Measurements from ENCODE around the gene STRADB. TPM values are rescaled to one million over a fixed set of nuclear protein-coding genes. Genes with fewer than 3 reads are reported as not detected.
"Not testable (repeated sequence)": the region's sequence is repeated elsewhere in the genome, so short reads cannot be mapped to it uniquely, and the experiment has no call there.

The STRADB gene
- total and polyA plus RNA-seq, 3 donors from 2014 or later: 29.9 to 33.2 (median 30.5) TPM

DNA sequence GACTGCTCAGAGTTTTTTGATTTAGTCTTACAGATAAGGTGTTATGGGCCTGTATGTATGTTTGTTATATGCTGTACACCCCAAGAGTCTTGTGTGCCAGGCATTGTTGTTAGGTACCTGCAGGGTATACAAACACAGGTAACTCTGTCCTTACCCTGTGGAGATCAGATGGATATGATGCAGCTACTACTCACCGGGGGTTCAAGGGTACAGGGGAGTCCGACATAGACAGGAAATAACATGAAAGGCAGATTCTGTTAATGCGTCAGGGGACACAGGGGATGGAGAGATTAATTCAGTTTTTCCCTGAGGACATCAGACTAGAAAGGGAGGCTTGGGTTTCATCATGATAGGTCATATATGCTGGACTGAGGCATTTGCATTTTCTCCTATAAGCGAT lies 31.6 kb upstream of the STRADB start:
- H3K27me3 ChIP-seq: no peaks in the 10 kb centered on the region
- TF ChIP-seq POLR2A (IDR thresholded peaks at IDR 0.05): no peak
- TF ChIP-seq, protein P1, sequence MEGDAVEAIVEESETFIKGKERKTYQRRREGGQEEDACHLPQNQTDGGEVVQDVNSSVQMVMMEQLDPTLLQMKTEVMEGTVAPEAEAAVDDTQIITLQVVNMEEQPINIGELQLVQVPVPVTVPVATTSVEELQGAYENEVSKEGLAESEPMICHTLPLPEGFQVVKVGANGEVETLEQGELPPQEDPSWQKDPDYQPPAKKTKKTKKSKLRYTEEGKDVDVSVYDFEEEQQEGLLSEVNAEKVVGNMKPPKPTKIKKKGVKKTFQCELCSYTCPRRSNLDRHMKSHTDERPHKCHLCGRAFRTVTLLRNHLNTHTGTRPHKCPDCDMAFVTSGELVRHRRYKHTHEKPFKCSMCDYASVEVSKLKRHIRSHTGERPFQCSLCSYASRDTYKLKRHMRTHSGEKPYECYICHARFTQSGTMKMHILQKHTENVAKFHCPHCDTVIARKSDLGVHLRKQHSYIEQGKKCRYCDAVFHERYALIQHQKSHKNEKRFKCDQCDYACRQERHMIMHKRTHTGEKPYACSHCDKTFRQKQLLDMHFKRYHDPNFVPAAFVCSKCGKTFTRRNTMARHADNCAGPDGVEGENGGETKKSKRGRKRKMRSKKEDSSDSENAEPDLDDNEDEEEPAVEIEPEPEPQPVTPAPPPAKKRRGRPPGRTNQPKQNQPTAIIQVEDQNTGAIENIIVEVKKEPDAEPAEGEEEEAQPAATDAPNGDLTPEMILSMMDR (IDR thresholded peaks at IDR 0.05): no peak
- 88 to 92% methylated on average over 4 of the region's 4 CpGs for WGBS, 2 donors
- no peak overlapping the region for H3K4me3 ChIP-seq
- no peak overlapping the region for H3K27ac ChIP-seq
- no peak for DNase-seq
- no peaks in the 10 kb centered on the region for H3K36me3 ChIP-seq (ENCODE audit: low read depth, missing control alignments)
- H3K4me1 ChIP-seq: no peaks in the 10 kb centered on the region
- intact Hi-C loops (cut with DNase I; ENCODE audit: low total_unique reads): no loop called here
- no peaks in the 10 kb centered on the region for H3K9me3 ChIP-seq

DNA sequence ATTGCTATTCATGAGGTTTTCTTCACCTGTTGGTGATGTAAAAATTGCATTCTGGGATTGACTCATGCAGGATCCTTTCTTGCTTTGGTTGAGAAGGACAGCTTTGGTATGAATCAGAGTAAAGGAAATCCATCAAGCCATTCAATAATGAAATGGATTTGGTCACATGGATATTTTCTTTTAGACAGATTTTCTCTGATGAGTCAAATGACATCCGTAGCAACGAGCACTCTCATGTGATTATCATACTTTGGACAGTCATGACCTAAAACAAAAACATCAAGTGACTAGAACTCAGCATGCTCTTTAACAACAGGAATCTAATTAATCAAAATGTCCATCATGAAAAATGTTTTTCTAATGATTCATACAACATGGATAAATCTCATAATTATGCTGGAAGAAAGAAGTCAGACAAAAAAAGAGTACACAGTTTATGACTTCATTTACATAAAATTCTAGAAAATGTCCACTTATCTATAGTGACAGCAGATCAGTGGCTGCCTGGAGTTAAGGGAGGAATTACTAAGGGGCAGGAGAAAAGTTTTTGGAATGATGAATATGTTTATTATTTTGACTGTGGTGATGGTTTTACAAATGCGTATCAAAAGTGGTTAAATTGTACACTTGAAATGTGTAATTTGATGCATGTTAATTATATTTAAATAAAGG lies 31.0 kb upstream of the STRADB start:
- no peaks in the 10 kb centered on the region for H3K9me3 ChIP-seq
- no peaks in the 10 kb centered on the region for H3K27me3 ChIP-seq
- no peak overlapping the region for H3K27ac ChIP-seq
- no peak overlapping the region for H3K4me3 ChIP-seq
- 84 to 87% methylated on average over 3 of the region's 3 CpGs for WGBS, 2 donors
- no peaks in the 10 kb centered on the region for H3K4me1 ChIP-seq
- intact Hi-C loops (cut with DNase I; ENCODE audit: low total_unique reads): no loop called here
- no peak for TF ChIP-seq POLR2A (IDR thresholded peaks at IDR 0.05)
- TF ChIP-seq, protein P1 (IDR thresholded peaks at IDR 0.05): no peak
- no peaks in the 10 kb centered on the region for H3K36me3 ChIP-seq (ENCODE audit: low read depth, missing control alignments)
- DNase-seq: no peak

DNA sequence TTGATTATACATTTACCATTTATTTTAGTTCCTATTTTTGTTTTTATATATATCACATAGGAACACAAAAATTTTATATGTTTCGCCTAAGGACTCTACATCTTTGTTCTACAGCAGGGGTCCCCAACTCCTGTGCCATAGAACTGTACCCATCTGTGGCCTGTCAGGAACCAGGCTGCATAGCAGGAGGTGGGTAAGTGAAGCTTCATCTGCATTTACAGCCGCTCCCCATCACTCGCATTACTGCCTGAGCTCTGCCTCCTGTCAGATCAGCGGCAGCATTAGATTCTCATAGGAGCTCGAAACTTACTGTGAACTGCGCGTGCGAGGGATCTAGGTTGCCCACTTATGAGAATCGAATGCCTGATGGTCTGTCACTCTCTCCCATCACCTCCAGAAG lies 25.6 kb upstream of the STRADB start:
- no peak overlapping the region for H3K4me3 ChIP-seq
- H3K27me3 ChIP-seq: no peaks in the 10 kb centered on the region
- H3K9me3 ChIP-seq: no peaks in the 10 kb centered on the region
- intact Hi-C loops (cut with DNase I; ENCODE audit: low total_unique reads): no loop called here
- no peaks in the 10 kb centered on the region for H3K4me1 ChIP-seq
- no peak overlapping the region for H3K27ac ChIP-seq
- no peak for TF ChIP-seq POLR2A (IDR thresholded peaks at IDR 0.05)
- TF ChIP-seq, protein P1 (IDR thresholded peaks at IDR 0.05): no peak
- 91 to 95% methylated on average over 9 of the region's 9 CpGs for WGBS, 2 donors
- DNase-seq: no peak
- H3K36me3 ChIP-seq (ENCODE audit: low read depth, missing control alignments): no peaks in the 10 kb centered on the region

DNA sequence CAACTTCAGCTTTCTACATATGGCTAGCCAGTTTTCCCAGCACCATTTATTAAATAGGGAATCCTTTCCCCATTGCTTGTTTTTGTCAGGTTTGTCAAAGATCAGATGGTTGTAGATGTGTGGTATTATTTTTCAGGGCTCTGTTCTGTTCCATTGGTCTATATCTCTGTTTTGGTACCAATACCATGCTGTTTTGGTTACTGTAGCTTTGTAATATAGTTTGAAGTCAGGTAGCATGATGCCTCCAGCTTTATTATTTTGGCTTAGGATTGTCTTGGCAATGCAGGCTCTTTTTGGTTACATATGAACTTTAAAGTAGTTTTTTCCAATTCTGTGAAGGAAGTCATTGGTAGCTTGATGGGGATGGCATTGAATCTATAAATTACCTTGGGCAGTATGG lies 23.2 kb upstream of the STRADB start:
- H3K4me3 ChIP-seq; H3K9me3 ChIP-seq; intact Hi-C loops (cut with DNase I; ENCODE audit: low total_unique reads); DNase-seq; H3K27ac ChIP-seq; H3K36me3 ChIP-seq (ENCODE audit: low read depth, missing control alignments); H3K27me3 ChIP-seq; H3K4me1 ChIP-seq: not testable (repeated sequence)

DNA sequence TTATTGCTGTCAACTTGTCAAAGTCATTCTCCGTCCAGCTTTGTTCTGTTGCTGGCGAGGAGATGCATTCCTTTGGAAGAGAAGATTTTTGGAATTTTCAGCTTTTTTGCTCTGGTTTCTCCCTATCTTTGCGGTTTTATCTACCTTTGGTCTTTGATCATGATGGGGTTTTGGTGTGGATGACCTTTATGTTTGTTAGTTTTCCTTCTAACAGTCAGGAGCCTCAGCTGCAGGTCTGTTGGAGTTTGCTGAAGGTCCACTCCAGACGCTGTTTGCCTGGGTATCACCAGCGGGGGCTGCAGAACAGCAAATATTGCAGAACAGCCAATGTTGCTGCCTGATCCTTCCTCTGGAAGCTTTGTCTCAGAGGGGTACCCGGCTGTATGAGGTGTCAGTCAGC lies 21.7 kb upstream of the STRADB start:
- H3K4me1 ChIP-seq; H3K9me3 ChIP-seq; H3K4me3 ChIP-seq; H3K27ac ChIP-seq; DNase-seq; H3K27me3 ChIP-seq; H3K36me3 ChIP-seq (ENCODE audit: low read depth, missing control alignments); intact Hi-C loops (cut with DNase I; ENCODE audit: low total_unique reads): not testable (repeated sequence)
- 97 to 99% methylated on average over 5 to 6 of the region's 6 CpGs for WGBS, 2 donors

DNA sequence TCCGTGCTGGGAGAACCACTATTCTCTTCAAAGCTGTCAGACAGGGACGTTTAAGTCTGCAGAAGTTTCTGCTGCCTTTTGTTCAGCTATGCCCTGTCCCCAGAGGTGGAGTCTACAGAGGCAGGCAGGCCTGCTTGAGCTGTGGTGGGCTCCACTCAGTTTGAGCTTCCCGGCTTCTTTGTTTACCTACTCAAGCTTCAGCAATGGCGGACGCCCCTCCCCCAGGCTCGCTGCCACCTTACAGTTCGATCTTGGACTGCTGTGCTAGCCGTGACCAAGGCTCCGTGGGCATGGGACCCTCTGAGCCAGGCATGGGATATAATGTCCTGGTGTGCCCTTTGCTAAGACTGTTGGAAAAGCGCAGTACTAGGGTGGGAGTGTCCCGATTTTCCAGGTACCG lies 21.2 kb upstream of the STRADB start:
- H3K36me3 ChIP-seq (ENCODE audit: low read depth, missing control alignments); DNase-seq; H3K27me3 ChIP-seq; H3K9me3 ChIP-seq; H3K4me3 ChIP-seq; H3K27ac ChIP-seq; H3K4me1 ChIP-seq; intact Hi-C loops (cut with DNase I; ENCODE audit: low total_unique reads): not testable (repeated sequence)
- 89 to 96% methylated on average over 6 to 12 of the region's 12 CpGs for WGBS, 2 donors
